RWPE2 (cell line): Measurements from ENCODE around the gene BRME1.

Experiments
- ATAC-seq: fragments of 200-7000 bp; cut with Tn5 transposase; 3 replicates; pipeline ENCODE4 v1.9.1; 2021; ENCODE audit warnings: low read depth
- DNase-seq: peaks from one replicate; pipeline ENCODE4 v3.0.0-alpha.2; 2020; ENCODE audit warnings: low spot score
- H3K27ac ChIP-seq: fragments of 450-650 bp; 2 replicates; pipeline ENCODE4 v1.5.1; 2017; ENCODE audit warnings: mild to moderate bottlenecking; ENCODE audit not compliant: poor library complexity, severe bottlenecking
- H3K27me3 ChIP-seq: fragments of 250-450 bp; sonication (Bioruptor Pico); 2 replicates; pipeline ENCODE4 v1.5.1; 2021; ENCODE audit warnings: mild to moderate bottlenecking, moderate library complexity; ENCODE audit not compliant: insufficient read depth, poor library complexity, severe bottlenecking
- H3K36me3 ChIP-seq: fragments of 250-450 bp; sonication (Bioruptor Pico); 2 replicates; pipeline ENCODE4 v1.5.1; 2020; ENCODE audit warnings: low read depth, mild to moderate bottlenecking, moderate library complexity
- H3K4me1 ChIP-seq: fragments of 250-450 bp; sonication (Bioruptor Pico); 2 replicates; pipeline ENCODE4 v1.5.1; 2021; ENCODE audit warnings: mild to moderate bottlenecking, moderate library complexity; ENCODE audit not compliant: insufficient read depth, poor library complexity, severe bottlenecking
- H3K4me3 ChIP-seq: fragments of 250-450 bp; sonication (Bioruptor Pico); 2 replicates; pipeline ENCODE4 v1.5.1; 2021; ENCODE audit warnings: mild to moderate bottlenecking, moderate library complexity; ENCODE audit not compliant: severe bottlenecking
- H3K9me3 ChIP-seq: fragments of 250-450 bp; sonication (Bioruptor Pico); 2 replicates; pipeline ENCODE4 v1.5.1; 2021; ENCODE audit warnings: mild to moderate bottlenecking, moderate library complexity; ENCODE audit not compliant: severe bottlenecking
- TF ChIP-seq, protein P1 (sequence below): fragments of 450-650 bp; IDR thresholded peaks from one replicate; pipeline ENCODE4 v1.5.1; 2017; ENCODE audit warnings: mild to moderate bottlenecking, moderate library complexity; ENCODE audit not compliant: poor library complexity, severe bottlenecking

The BRME1 gene

DNA sequence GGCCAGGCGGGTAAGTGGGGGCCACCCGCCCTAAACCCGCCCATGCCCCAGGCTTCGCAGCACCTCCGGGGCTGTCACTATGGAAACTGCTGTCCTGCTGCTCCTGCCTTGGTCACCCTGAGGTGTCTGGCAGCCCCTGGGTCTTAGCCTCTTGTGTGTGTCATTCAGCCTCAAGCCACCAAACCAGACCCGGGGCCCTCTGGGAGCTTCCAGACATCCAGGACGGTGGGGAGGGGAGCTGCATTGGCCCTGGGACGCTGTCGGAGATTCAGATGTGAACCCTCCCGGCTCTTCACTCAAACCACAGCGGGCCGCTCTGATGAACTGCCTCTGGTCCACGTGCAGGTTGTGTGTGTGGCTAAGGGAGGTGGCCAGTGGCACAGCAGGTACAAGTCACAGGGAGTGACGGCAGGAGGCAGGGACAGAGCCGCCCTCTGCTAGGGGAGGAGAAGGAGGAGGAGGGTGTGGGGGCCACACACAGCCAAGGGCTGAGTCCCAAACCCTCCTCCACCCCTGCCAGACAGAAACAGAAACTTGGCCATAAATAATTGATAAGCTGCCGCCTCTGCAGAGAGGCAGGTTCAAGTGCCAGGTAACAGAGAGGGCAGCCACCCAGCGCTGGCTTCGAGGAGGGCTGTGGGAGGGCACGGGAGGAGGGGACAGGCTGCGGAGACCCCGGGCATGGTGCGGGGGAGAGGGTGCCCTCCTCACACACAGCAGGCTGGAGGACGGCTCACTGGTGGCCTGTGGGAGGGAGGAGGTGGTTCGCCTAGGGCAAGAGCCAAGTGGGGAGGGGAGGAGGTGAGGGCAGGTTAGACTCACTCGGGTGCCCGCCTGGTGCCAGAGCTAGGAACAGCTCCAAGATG is 21.0 kb downstream of the BRME1 start:
- Histone ChIP-seq H3K4me1 (peaks cover 11% of the 10 kb centered on the region), H3K27me3 (no peaks in the 10 kb centered on the region), H3K4me3 (no peak overlapping the region), H3K36me3 (no peaks in the 10 kb centered on the region), H3K9me3 (no peaks in the 10 kb centered on the region), H3K27ac (no peak overlapping the region)
- DNase-seq, result no peak
- TF ChIP-seq, protein P1, sequence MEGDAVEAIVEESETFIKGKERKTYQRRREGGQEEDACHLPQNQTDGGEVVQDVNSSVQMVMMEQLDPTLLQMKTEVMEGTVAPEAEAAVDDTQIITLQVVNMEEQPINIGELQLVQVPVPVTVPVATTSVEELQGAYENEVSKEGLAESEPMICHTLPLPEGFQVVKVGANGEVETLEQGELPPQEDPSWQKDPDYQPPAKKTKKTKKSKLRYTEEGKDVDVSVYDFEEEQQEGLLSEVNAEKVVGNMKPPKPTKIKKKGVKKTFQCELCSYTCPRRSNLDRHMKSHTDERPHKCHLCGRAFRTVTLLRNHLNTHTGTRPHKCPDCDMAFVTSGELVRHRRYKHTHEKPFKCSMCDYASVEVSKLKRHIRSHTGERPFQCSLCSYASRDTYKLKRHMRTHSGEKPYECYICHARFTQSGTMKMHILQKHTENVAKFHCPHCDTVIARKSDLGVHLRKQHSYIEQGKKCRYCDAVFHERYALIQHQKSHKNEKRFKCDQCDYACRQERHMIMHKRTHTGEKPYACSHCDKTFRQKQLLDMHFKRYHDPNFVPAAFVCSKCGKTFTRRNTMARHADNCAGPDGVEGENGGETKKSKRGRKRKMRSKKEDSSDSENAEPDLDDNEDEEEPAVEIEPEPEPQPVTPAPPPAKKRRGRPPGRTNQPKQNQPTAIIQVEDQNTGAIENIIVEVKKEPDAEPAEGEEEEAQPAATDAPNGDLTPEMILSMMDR, result no peak
- no peak for ATAC-seq

DNA sequence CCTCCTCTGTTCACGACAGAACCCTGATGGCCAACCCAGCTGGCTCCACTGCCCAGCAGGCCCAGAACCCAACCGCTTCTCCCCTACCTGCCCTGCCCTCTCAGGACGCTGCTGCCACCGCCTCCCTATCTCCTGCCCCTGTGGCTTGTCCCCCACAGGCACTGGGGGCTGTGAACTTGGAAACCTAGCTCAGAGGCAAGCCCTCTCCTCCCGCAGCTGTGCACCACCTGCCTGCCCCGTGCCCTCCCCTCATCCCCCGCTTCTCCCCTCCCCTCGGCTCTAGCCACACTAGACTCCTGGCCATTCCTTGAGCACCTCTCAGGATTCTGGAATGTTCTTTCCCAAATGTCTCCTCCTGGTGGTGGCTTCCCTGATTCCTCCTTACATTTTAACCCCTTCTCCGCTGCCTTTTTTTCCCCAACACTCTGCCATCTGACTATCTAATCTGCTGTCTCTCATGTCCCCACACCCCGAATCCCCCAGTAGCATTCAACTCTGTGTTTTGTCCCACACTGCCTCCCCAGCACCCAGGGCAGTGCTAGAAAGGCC is 22.3 kb downstream of the BRME1 start:
- TF ChIP-seq, protein P1, result no peak
- no peak overlapping the region for H3K4me3 ChIP-seq
- ATAC-seq, result no peak
- no peaks in the 10 kb centered on the region for H3K36me3 ChIP-seq
- no peaks in the 10 kb centered on the region for H3K9me3 ChIP-seq
- H3K27me3 ChIP-seq, result no peaks in the 10 kb centered on the region
- H3K27ac ChIP-seq, result no peak overlapping the region
- peaks cover 11% of the 10 kb centered on the region for H3K4me1 ChIP-seq
- no peak for DNase-seq

DNA sequence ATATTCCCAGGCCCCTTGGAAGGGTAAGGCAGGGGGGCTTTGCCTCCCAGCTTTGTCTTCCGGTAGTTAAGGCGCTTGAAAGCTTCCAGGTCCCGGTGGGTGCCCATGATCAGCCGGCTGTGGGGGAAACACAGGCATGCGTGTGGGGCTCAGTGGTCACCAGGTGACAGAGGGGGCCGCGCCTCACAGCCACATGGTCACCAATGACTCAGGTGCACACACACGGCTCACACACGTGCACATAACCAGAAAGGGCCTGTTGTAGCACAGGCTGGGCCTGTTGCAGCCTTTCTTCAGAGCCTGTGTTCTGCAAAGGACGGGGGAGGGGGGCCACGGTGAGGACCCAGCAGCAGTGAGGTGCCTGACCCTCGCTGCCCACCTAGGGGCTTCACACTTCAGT is 23.1 kb downstream of the BRME1 start:
- Histone ChIP-seq H3K9me3 (no peaks in the 10 kb centered on the region), H3K27me3 (no peaks in the 10 kb centered on the region), H3K27ac (no peak overlapping the region), H3K36me3 (no peaks in the 10 kb centered on the region), H3K4me1 (peaks cover 11% of the 10 kb centered on the region), H3K4me3 (no peak overlapping the region)
- DNase-seq (no peak), ATAC-seq (no peak)
- TF ChIP-seq, protein P1, result no peak

DNA sequence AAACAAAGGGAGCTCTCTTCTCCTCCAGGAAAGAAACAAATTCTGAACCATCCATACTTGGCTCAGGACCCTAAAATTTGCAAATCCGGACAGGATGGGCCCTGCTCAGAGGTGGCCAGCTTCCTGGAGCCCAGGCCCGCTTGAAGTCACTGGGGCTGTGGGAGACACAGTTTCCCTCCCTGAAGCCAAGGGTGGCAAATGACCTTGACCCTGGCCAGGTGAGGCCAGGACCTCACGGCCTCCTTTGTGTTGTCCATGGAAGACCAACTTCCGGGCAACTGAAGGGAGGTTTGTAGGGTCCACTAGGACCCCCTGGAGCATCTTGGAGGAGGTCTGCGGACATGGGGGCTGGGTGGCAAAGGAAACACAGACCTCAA is 23.5 kb downstream of the BRME1 start:
- no peaks in the 10 kb centered on the region for H3K9me3 ChIP-seq
- H3K4me3 ChIP-seq, result no peak overlapping the region
- no peak overlapping the region for H3K27ac ChIP-seq
- ATAC-seq (no peak), DNase-seq (no peak)
- H3K4me1 ChIP-seq, result peaks cover 10% of the 10 kb centered on the region
- H3K36me3 ChIP-seq, result no peaks in the 10 kb centered on the region
- no peaks in the 10 kb centered on the region for H3K27me3 ChIP-seq
- TF ChIP-seq, protein P1, result no peak
